ENCODE results near the gene CDH4.

GRCh38 chr20:61646986-61647385 is 394.9 kb downstream of the CDH4 start:
- TF ChIP-seq KDM1A (IDR thresholded peaks at IDR 0.05; ENCODE audit: borderline replicate concordance, low read length) (no peak), CTCF (IDR thresholded peaks at IDR 0.05; ENCODE audit: control extremely low read depth in 1 of 3, insufficient read depth in 1 of 3, low read depth in 1 of 3, low read length in 3 of 3) (no peak), CREB1 (IDR thresholded peaks at IDR 0.05) (no peak), CHD1 (IDR thresholded peaks at IDR 0.05; ENCODE audit: low read depth, low read length) (no peak), RFX5 (IDR thresholded peaks at IDR 0.05; ENCODE audit: borderline replicate concordance, low read depth, low read length) (no peak), NANOG (IDR thresholded peaks at IDR 0.05; ENCODE audit: insufficient read depth, low read depth, low read length, poor library complexity, severe bottlenecking) (no peak), SP1 (IDR thresholded peaks at IDR 0.05; ENCODE audit: low read depth, low read length) (no peak), TAF1 (IDR thresholded peaks at IDR 0.05; ENCODE audit: low read depth, low read length) (no peak), POLR2A (IDR thresholded peaks at IDR 0.05; ENCODE audit: control extremely low read depth in 1 of 2, low read depth in 2 of 2, low read length in 2 of 2) (no peak), BRCA1 (IDR thresholded peaks at IDR 0.05; ENCODE audit: low read depth, low read length) (no peak)
- TF ChIP-seq, protein P1, sequence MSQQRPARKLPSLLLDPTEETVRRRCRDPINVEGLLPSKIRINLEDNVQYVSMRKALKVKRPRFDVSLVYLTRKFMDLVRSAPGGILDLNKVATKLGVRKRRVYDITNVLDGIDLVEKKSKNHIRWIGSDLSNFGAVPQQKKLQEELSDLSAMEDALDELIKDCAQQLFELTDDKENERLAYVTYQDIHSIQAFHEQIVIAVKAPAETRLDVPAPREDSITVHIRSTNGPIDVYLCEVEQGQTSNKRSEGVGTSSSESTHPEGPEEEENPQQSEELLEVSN (IDR thresholded peaks at IDR 0.05) = no peak

Measured in H1 (cell line).